Activated CD8-positive, alpha-beta T cell treated with anti-CD3 and anti-CD28 coated beads, Interleukin-2, amount 10 ng/mL, durations not matched to agents 7 days and 5 days (primary cell): ENCODE measurements around the gene SLC37A2. TPM values are rescaled to one million over a fixed set of nuclear protein-coding genes. Genes with fewer than 3 reads are reported as not detected.

Experiments
- ATAC-seq: fragments of 150-1000 bp; cut with Tn5 transposase; one replicate; pipeline ENCODE4 v1.10.0; 2021; ENCODE audit warnings: moderate library complexity
- CTCF ChIA-PET: fragments of 350-600 bp; sonication (Branson Sonifier 250); formaldehyde crosslinking; loops from one replicate; lab custom pipeline; 2021; ENCODE audit warnings: antibody characterized with exemption; lab: Charles Lee
- POLR2A ChIA-PET: fragments of 350-600 bp; sonication (Branson Sonifier 250); formaldehyde crosslinking; loops from one replicate; lab custom pipeline; 2021; ENCODE audit warnings: antibody characterized with exemption; lab: Charles Lee
- DNase-seq: peaks from one replicate; pipeline ENCODE4 v3.0.0-alpha.2; 2020
- H3K27ac Mint-ChIP-seq: one replicate; pipeline ENCODE4 v1.8.0; 2021; ENCODE audit warnings: mild to moderate bottlenecking, mixed read lengths
- H3K27me3 Mint-ChIP-seq: one replicate; pipeline ENCODE4 v1.8.0; 2021; ENCODE audit warnings: low read depth, mixed read lengths
- H3K36me3 Mint-ChIP-seq: one replicate; pipeline ENCODE4 v1.8.0; 2021; ENCODE audit warnings: low read depth, mixed read lengths
- H3K4me1 Mint-ChIP-seq: one replicate; pipeline ENCODE4 v1.8.0; 2021; ENCODE audit warnings: low read depth, mixed read lengths
- H3K4me3 Mint-ChIP-seq: one replicate; pipeline ENCODE4 v1.8.0; 2021; ENCODE audit warnings: mild to moderate bottlenecking, mixed read lengths
- H3K9me3 Mint-ChIP-seq: one replicate; pipeline ENCODE4 v1.8.0; 2022; ENCODE audit warnings: mixed read lengths; ENCODE audit not compliant: insufficient read depth
- total RNA-seq, 2 experiments: library from RNA; stranded (reverse); gene quantifications; one replicate each; pipeline ENCODE4 v1.2.3, GENCODE V29; 2021

SLC37A2 gene
- total RNA-seq, 2 experiments from 2014 or later = 0.61 to 0.68 TPM

- POLR2A ChIA-PET = no interaction called here
- H3K4me3 Mint-ChIP-seq = no peak overlapping the region
- DNase-seq (no peak), ATAC-seq (no peak)
- no peaks in the 10 kb centered on the region for H3K36me3 Mint-ChIP-seq
- no peaks in the 10 kb centered on the region for H3K4me1 Mint-ChIP-seq
- H3K27me3 Mint-ChIP-seq = no peaks in the 10 kb centered on the region
- H3K9me3 Mint-ChIP-seq = no peaks in the 10 kb centered on the region
- H3K27ac Mint-ChIP-seq = no peak overlapping the region
- CTCF ChIA-PET = interaction anchor here (1.9 kb wide), 1 partner anchor 12 kb away, joined by 7 read pairs; no protein-coding TSS in a partner anchor
These were observed 16.2 kb downstream of the SLC37A2 start for GRCh38 chr11:125079151-125079877.

- Mint-ChIP-seq H3K36me3 (no peaks in the 10 kb centered on the region), H3K27me3 (no peaks in the 10 kb centered on the region), H3K4me1 (no peaks in the 10 kb centered on the region), H3K9me3 (no peaks in the 10 kb centered on the region), H3K4me3 (no peak overlapping the region), H3K27ac (no peak overlapping the region)
- ChIA-PET POLR2A (no interaction called here), CTCF (no interaction called here)
- DNase-seq = no peak
- no peak for ATAC-seq
These were observed 16.9 kb downstream of the SLC37A2 start for GRCh38 chr11:125079878-125080530.

- DNase-seq (no peak), ATAC-seq (no peak)
- no peaks in the 10 kb centered on the region for H3K9me3 Mint-ChIP-seq
- ChIA-PET CTCF (no interaction called here), POLR2A (no interaction called here)
- no peak overlapping the region for H3K27ac Mint-ChIP-seq
- H3K4me3 Mint-ChIP-seq = no peak overlapping the region
- H3K36me3 Mint-ChIP-seq = no peaks in the 10 kb centered on the region
- no peaks in the 10 kb centered on the region for H3K4me1 Mint-ChIP-seq
- H3K27me3 Mint-ChIP-seq = no peaks in the 10 kb centered on the region
These were observed 17.4 kb downstream of the SLC37A2 start for GRCh38 chr11:125080531-125080911.

GRCh38 chr11:125081098-125081798, 18.1 kb downstream of the SLC37A2 start:
- no peak for DNase-seq

GRCh38 chr11:125082040-125082439, 18.9 kb downstream of the SLC37A2 start:
- Mint-ChIP-seq H3K4me3 (no peak overlapping the region), H3K27ac (no peak overlapping the region), H3K9me3 (no peaks in the 10 kb centered on the region), H3K4me1 (peaks cover 3% of the 10 kb centered on the region), H3K36me3 (no peaks in the 10 kb centered on the region), H3K27me3 (no peaks in the 10 kb centered on the region)
- ChIA-PET POLR2A (no interaction called here), CTCF (interaction anchor here (1.0 kb wide), 1 partner anchor 9 kb away, joined by 6 read pairs; no protein-coding TSS in a partner anchor)
- ATAC-seq (no peak), DNase-seq (no peak)

More at GRCh38 chr11:125081098-125081798, 18.1 kb downstream of the SLC37A2 start:
- no peaks in the 10 kb centered on the region for H3K4me1 Mint-ChIP-seq
- H3K27me3 Mint-ChIP-seq = no peaks in the 10 kb centered on the region
- H3K4me3 Mint-ChIP-seq = no peak overlapping the region
- ChIA-PET CTCF (no interaction called here), POLR2A (no interaction called here)
- no peak overlapping the region for H3K27ac Mint-ChIP-seq
- ATAC-seq = no peak
- H3K9me3 Mint-ChIP-seq = no peaks in the 10 kb centered on the region
- no peaks in the 10 kb centered on the region for H3K36me3 Mint-ChIP-seq

GRCh38 chr11:125082611-125083311, 19.7 kb downstream of the SLC37A2 start:
- ATAC-seq (no peak), DNase-seq (no peak)
- POLR2A ChIA-PET = interaction anchor here (0.9 kb wide), 1 partner anchor 20 kb away, joined by 3 read pairs; the partner anchor contains the start of gene SLC37A2
- no peaks in the 10 kb centered on the region for H3K36me3 Mint-ChIP-seq
- H3K27me3 Mint-ChIP-seq = no peaks in the 10 kb centered on the region
- H3K27ac Mint-ChIP-seq = no peak overlapping the region
- H3K4me3 Mint-ChIP-seq = no peak overlapping the region
- H3K4me1 Mint-ChIP-seq = peaks cover 3% of the 10 kb centered on the region
- CTCF ChIA-PET = interaction anchor here (1.0 kb wide), 1 partner anchor 8 kb away, joined by 6 read pairs; no protein-coding TSS in a partner anchor
- no peaks in the 10 kb centered on the region for H3K9me3 Mint-ChIP-seq

GRCh38 chr11:125083312-125084056, 20.4 kb downstream of the SLC37A2 start:
- no peaks in the 10 kb centered on the region for H3K27me3 Mint-ChIP-seq
- DNase-seq (no peak), ATAC-seq (no peak)
- ChIA-PET POLR2A (interaction anchor here (0.9 kb wide), 1 partner anchor 20 kb away, joined by 3 read pairs; the partner anchor contains the start of gene SLC37A2), CTCF (interaction anchor here (1.0 kb wide), 1 partner anchor 8 kb away, joined by 6 read pairs; no protein-coding TSS in a partner anchor)
- H3K36me3 Mint-ChIP-seq = no peaks in the 10 kb centered on the region
- H3K9me3 Mint-ChIP-seq = no peaks in the 10 kb centered on the region
- no peak overlapping the region for H3K4me3 Mint-ChIP-seq
- peaks cover 3% of the 10 kb centered on the region for H3K4me1 Mint-ChIP-seq
- H3K27ac Mint-ChIP-seq = no peak overlapping the region

- no peaks in the 10 kb centered on the region for H3K9me3 Mint-ChIP-seq
- ChIA-PET POLR2A (no interaction called here), CTCF (no interaction called here)
- peaks cover 3% of the 10 kb centered on the region for H3K4me1 Mint-ChIP-seq
- DNase-seq (no peak), ATAC-seq (no peak)
- no peak overlapping the region for H3K27ac Mint-ChIP-seq
- H3K4me3 Mint-ChIP-seq = no peak overlapping the region
- no peaks in the 10 kb centered on the region for H3K36me3 Mint-ChIP-seq
- no peaks in the 10 kb centered on the region for H3K27me3 Mint-ChIP-seq
These were observed 20.9 kb downstream of the SLC37A2 start for GRCh38 chr11:125084057-125084416.

- Mint-ChIP-seq H3K27me3 (no peaks in the 10 kb centered on the region), H3K9me3 (no peaks in the 10 kb centered on the region), H3K36me3 (no peaks in the 10 kb centered on the region), H3K4me1 (peaks cover 3% of the 10 kb centered on the region), H3K27ac (peak overlapping the region; percentile 60), H3K4me3 (no peak overlapping the region)
- POLR2A ChIA-PET = no interaction called here
- ATAC-seq (no peak), DNase-seq (no peak)
- CTCF ChIA-PET = no interaction called here
These were observed 21.7 kb downstream of the SLC37A2 start for GRCh38 chr11:125084761-125085231.

GRCh38 chr11:125085301-125086081, 22.4 kb downstream of the SLC37A2 start:
- Mint-ChIP-seq H3K27me3 (no peaks in the 10 kb centered on the region), H3K27ac (peak overlapping the region; percentile 60), H3K4me1 (peaks cover 3% of the 10 kb centered on the region), H3K4me3 (no peak overlapping the region), H3K9me3 (no peaks in the 10 kb centered on the region), H3K36me3 (no peaks in the 10 kb centered on the region)
- POLR2A ChIA-PET = no interaction called here
- DNase-seq (no peak), ATAC-seq (no peak)
- CTCF ChIA-PET = no interaction called here
